ENCODE data around the gene RAB3B. TPM values are rescaled to one million over a fixed set of nuclear protein-coding genes. Genes with fewer than 3 reads are reported as not detected.
A peak's percentile ranks its signal among the peaks of the same experiment; 100 is the strongest.

Gene RAB3B
- total and polyA plus RNA-seq, 9 of the 15 experiments (the other 6 are each of a cell fraction or from before 2014, with no cell fraction given): 0.07 to 0.47 (median 0.27) TPM

GRCh38 chr1:52033190-52034049 lies 42.9 kb upstream of the RAB3B start, which contains the start of gene KTI12 (continued):
- TF ChIP-seq ZNF740 (CRISPR knock-in tag; IDR thresholded peaks at IDR 0.05): no peak
- TF ChIP-seq ZNF740 (tag; IDR thresholded peaks at IDR 0.05): no peak
- TF ChIP-seq EHMT2 (IDR thresholded peaks at IDR 0.05): no peak
- peak in 1 of 2 experiments; percentile 97; a peak in 3 of 4 replicates for TF ChIP-seq SIN3A (IDR thresholded peaks at IDR 0.05; ENCODE audit: borderline replicate concordance in 2 of 2, control insufficient read depth in 1 of 2, low read depth in 2 of 2, low read length in 2 of 2)
- TF ChIP-seq SMAD2 (IDR thresholded peaks at IDR 0.05; ENCODE audit: low read depth, low read length): no peak
- no peak for TF ChIP-seq PPARD (CRISPR knock-in tag; IDR thresholded peaks at IDR 0.05)
- peak; percentile 69 for TF ChIP-seq CCNT2 (IDR thresholded peaks at IDR 0.05; ENCODE audit: borderline replicate concordance, extremely low read depth, insufficient read length, low read depth, low read length)
- peak; percentile 94 for TF ChIP-seq MAX (CRISPR knock-in tag; IDR thresholded peaks at IDR 0.05)
- TF ChIP-seq ZNF75A (CRISPR knock-in tag; IDR thresholded peaks at IDR 0.05): peak; percentile 27; the same call in 1 of the 2 replicates
- no peak for TF ChIP-seq RBM25 (IDR thresholded peaks at IDR 0.05; ENCODE audit: low read depth, low read length, severe bottlenecking)
- no peak for TF ChIP-seq ESRRB (CRISPR knock-in tag; IDR thresholded peaks at IDR 0.05; ENCODE audit: borderline replicate concordance)
- no peak for TF ChIP-seq ZNF175 (CRISPR knock-in tag; IDR thresholded peaks at IDR 0.05; ENCODE audit: low read depth)
- TF ChIP-seq CEBPZ (IDR thresholded peaks at IDR 0.05; ENCODE audit: borderline replicate concordance, low read depth, low read length): no peak
- TF ChIP-seq ZNF785 (CRISPR knock-in tag; IDR thresholded peaks at IDR 0.05): no peak
- peak in 1 of 2 experiments; percentile 58; a peak in 1 of 4 replicates for TF ChIP-seq ARNT (IDR thresholded peaks at IDR 0.05)
- peak; percentile 79 for TF ChIP-seq HNRNPLL (IDR thresholded peaks at IDR 0.05; ENCODE audit: low read depth, low read length, poor library complexity, severe bottlenecking)
- peak; percentile 79 for TF ChIP-seq ETS1 (conservative IDR thresholded peaks at IDR 0.05; ENCODE audit: control insufficient read depth, low read depth, low read length)
